ENCODE data around the gene COCH. TPM values are rescaled to one million over a fixed set of nuclear protein-coding genes. Genes with fewer than 3 reads are reported as not detected.

COCH gene
- total RNA-seq, 2 experiments from 2014 or later, result not detected

GRCh38 chr14:30834353-30834752 is 40.0 kb upstream of the COCH start:
- TF ChIP-seq CTCF (IDR thresholded peaks at IDR 0.05), result no peak
- peaks cover 5% of the 10 kb centered on the region for H3K9me3 Mint-ChIP-seq
- H3K36me3 ChIP-seq (ENCODE audit: insufficient read depth, low read length), result no peaks in the 10 kb centered on the region
- ATAC-seq (ENCODE audit: poor library complexity), result no peak
- no peak overlapping the region for H3K4me3 ChIP-seq (ENCODE audit: low read length)
- peaks cover 0 to 13% of the 10 kb centered on the region in 2 experiments for H3K9me3 ChIP-seq (ENCODE audit: control insufficient read depth in 1 of 2, insufficient read depth in 1 of 2, low read length in 2 of 2)
- H3K4me1 ChIP-seq (ENCODE audit: insufficient read depth, low read length), result no peaks in the 10 kb centered on the region
- ChIA-PET POLR2A (no interaction called here), CTCF (no interaction called here)
- no peak for DNase-seq
- H3K27ac ChIP-seq (ENCODE audit: low read depth in 1 of 2, low read length in 2 of 2), result no peak overlapping the region
- H3K27me3 ChIP-seq (ENCODE audit: control insufficient read depth in 1 of 2, insufficient read depth in 2 of 2, low read length in 2 of 2), result no peaks in the 10 kb centered on the region
- H3K4me3 Mint-ChIP-seq, result no peak overlapping the region
- no peaks in the 10 kb centered on the region for H3K36me3 Mint-ChIP-seq (ENCODE audit: low read depth)
- H3K27ac Mint-ChIP-seq, result no peak overlapping the region
- H3K27me3 Mint-ChIP-seq, result peaks cover 3% of the 10 kb centered on the region
- intact Hi-C loops (cut with DNase I, micrococcal nuclease), result no loop called here
- H3K4me1 Mint-ChIP-seq (ENCODE audit: low read depth), result no peaks in the 10 kb centered on the region

- ChIA-PET POLR2A (no interaction called here), CTCF (no interaction called here)
- intact Hi-C loops (cut with DNase I, micrococcal nuclease), result no loop called here
- no peak overlapping the region for H3K27ac ChIP-seq (ENCODE audit: low read depth in 1 of 2, low read length in 2 of 2)
- ATAC-seq (ENCODE audit: poor library complexity), result no peak
- no peak overlapping the region for H3K4me3 ChIP-seq (ENCODE audit: low read length)
- no peaks in the 10 kb centered on the region for H3K36me3 ChIP-seq (ENCODE audit: insufficient read depth, low read length)
- H3K9me3 ChIP-seq (ENCODE audit: control insufficient read depth in 1 of 2, insufficient read depth in 1 of 2, low read length in 2 of 2), result peaks cover 0 to 13% of the 10 kb centered on the region in 2 experiments
- no peak overlapping the region for H3K27ac Mint-ChIP-seq
- TF ChIP-seq CTCF (IDR thresholded peaks at IDR 0.05), result no peak
- no peaks in the 10 kb centered on the region for H3K27me3 ChIP-seq (ENCODE audit: control insufficient read depth in 1 of 2, insufficient read depth in 2 of 2, low read length in 2 of 2)
- H3K27me3 Mint-ChIP-seq, result peaks cover 6% of the 10 kb centered on the region
- no peaks in the 10 kb centered on the region for H3K4me1 ChIP-seq (ENCODE audit: insufficient read depth, low read length)
- no peak overlapping the region for H3K4me3 Mint-ChIP-seq
- H3K9me3 Mint-ChIP-seq, result peaks cover 5% of the 10 kb centered on the region
- H3K36me3 Mint-ChIP-seq (ENCODE audit: low read depth), result no peaks in the 10 kb centered on the region
- H3K4me1 Mint-ChIP-seq (ENCODE audit: low read depth), result no peaks in the 10 kb centered on the region
- DNase-seq, result no peak
Observed at GRCh38 chr14:30838351-30838750, 36.0 kb upstream of the COCH start.

- Mint-ChIP-seq H3K4me1 (ENCODE audit: low read depth) (no peaks in the 10 kb centered on the region), H3K4me3 (no peak overlapping the region), H3K9me3 (no peaks in the 10 kb centered on the region), H3K27me3 (peaks cover 10% of the 10 kb centered on the region), H3K36me3 (ENCODE audit: low read depth) (no peaks in the 10 kb centered on the region), H3K27ac (no peak overlapping the region)
- Histone ChIP-seq H3K27me3 (ENCODE audit: control insufficient read depth in 1 of 2, insufficient read depth in 2 of 2, low read length in 2 of 2) (no peaks in the 10 kb centered on the region), H3K4me1 (ENCODE audit: insufficient read depth, low read length) (no peaks in the 10 kb centered on the region), H3K4me3 (ENCODE audit: low read length) (no peak overlapping the region), H3K9me3 (ENCODE audit: control insufficient read depth in 1 of 2, insufficient read depth in 1 of 2, low read length in 2 of 2) (peaks cover 0 to 5% of the 10 kb centered on the region in 2 experiments), H3K27ac (ENCODE audit: low read depth in 1 of 2, low read length in 2 of 2) (no peak overlapping the region), H3K36me3 (ENCODE audit: insufficient read depth, low read length) (no peaks in the 10 kb centered on the region)
- intact Hi-C loops (cut with DNase I, micrococcal nuclease), result no loop called here
- no peak for ATAC-seq (ENCODE audit: poor library complexity)
- DNase-seq, result no peak
- TF ChIP-seq CTCF (IDR thresholded peaks at IDR 0.05), result no peak
- ChIA-PET POLR2A (no interaction called here), CTCF (no interaction called here)
Observed at GRCh38 chr14:30840086-30840779, 34.1 kb upstream of the COCH start.
